Measurements from ENCODE around the gene MAST3. TPM values are rescaled to one million over a fixed set of nuclear protein-coding genes. Genes with fewer than 3 reads are reported as not detected.

Gene MAST3
- total RNA-seq, 4 donors from 2014 or later, result 0.66 to 2.8 (median 1.6) TPM

DNA sequence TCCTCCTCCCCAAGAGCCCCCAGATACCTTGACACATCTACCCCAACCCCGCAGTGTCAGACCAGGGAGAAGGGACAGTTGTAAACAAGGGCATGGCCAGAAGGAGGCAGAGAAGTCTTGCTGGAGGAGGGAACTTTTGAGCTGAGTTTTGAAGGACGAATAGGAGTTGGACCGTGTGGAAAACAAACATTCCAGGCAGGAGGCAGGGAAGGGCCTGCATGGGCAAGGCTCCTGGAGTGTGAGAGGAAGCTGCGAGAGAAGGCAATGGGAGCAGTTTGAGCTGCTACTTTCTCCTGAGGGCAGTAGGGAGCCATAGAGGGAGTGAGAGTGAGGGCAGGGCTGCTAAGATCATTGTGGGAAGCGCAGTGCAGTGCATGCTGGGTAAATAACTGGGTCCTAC lies 34.1 kb upstream of the MAST3 start:
- in situ Hi-C loops (cut with MboI; ENCODE audit: low sequenced_read_pairs in 4 of 4) (loop anchor here in 2 of 4 donors (25.0 kb wide), 1 partner anchor 126 kb away; the partner anchor contains the start of gene CCDC124 (in 2 of the 2)), intact Hi-C loops (cut with DNase I; ENCODE audit: low total_unique reads) (no loop called here)
- ATAC-seq, result no peak

DNA sequence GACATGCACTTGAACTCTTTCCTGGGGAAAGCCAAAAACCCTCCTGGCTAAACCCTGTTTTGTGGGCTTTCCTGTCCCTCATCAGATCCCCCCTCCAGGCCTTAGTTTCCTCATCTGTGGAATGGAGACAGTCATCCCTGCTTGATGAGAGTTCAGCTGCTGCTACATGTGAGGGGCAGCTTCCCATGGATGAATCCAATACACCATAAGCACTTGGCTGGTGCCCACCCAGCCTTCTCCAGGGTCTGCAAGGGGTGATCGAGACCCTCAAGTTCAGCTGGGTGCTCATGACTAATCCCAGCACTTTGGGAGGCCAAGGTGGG lies 32.4 kb upstream of the MAST3 start:
- ATAC-seq, result no peak
- DNase-seq, result no peak
- TF ChIP-seq, protein P1, sequence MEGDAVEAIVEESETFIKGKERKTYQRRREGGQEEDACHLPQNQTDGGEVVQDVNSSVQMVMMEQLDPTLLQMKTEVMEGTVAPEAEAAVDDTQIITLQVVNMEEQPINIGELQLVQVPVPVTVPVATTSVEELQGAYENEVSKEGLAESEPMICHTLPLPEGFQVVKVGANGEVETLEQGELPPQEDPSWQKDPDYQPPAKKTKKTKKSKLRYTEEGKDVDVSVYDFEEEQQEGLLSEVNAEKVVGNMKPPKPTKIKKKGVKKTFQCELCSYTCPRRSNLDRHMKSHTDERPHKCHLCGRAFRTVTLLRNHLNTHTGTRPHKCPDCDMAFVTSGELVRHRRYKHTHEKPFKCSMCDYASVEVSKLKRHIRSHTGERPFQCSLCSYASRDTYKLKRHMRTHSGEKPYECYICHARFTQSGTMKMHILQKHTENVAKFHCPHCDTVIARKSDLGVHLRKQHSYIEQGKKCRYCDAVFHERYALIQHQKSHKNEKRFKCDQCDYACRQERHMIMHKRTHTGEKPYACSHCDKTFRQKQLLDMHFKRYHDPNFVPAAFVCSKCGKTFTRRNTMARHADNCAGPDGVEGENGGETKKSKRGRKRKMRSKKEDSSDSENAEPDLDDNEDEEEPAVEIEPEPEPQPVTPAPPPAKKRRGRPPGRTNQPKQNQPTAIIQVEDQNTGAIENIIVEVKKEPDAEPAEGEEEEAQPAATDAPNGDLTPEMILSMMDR (IDR thresholded peaks at IDR 0.05 in 4 of 5, conservative IDR thresholded peaks at IDR 0.05 in 1 of 5), result no peak
- TF ChIP-seq POLR2A (IDR thresholded peaks at IDR 0.05), result no peak
- Histone ChIP-seq H3K4me3 (no peak overlapping the region), H3K36me3 (no peaks in the 10 kb centered on the region), H3K9me3 (no peaks in the 10 kb centered on the region), H3K27me3 (no peaks in the 10 kb centered on the region), H3K27ac (no peak overlapping the region), H3K4me1 (no peaks in the 10 kb centered on the region)
- intact Hi-C loops (cut with DNase I; ENCODE audit: low total_unique reads) (no loop called here), in situ Hi-C loops (cut with MboI; ENCODE audit: low sequenced_read_pairs in 4 of 4) (loop anchor here in 3 of 4 donors (5.0 to 25.0 kb wide), 2 partner anchors 128 kb away; partner anchors contain the start of gene CCDC124 (in 2 of the 3))

More for the DNA sequence above, 34.1 kb upstream of the MAST3 start:
- Histone ChIP-seq H3K9me3 (no peaks in the 10 kb centered on the region), H3K36me3 (no peaks in the 10 kb centered on the region), H3K4me3 (no peak overlapping the region), H3K4me1 (peaks cover 1% of the 10 kb centered on the region in 2 donors), H3K27ac (no peak overlapping the region), H3K27me3 (no peaks in the 10 kb centered on the region)
- no peak for TF ChIP-seq POLR2A (IDR thresholded peaks at IDR 0.05)
- TF ChIP-seq, protein P1 (IDR thresholded peaks at IDR 0.05 in 4 of 5, conservative IDR thresholded peaks at IDR 0.05 in 1 of 5), result no peak
- DNase-seq, result no peak

DNA sequence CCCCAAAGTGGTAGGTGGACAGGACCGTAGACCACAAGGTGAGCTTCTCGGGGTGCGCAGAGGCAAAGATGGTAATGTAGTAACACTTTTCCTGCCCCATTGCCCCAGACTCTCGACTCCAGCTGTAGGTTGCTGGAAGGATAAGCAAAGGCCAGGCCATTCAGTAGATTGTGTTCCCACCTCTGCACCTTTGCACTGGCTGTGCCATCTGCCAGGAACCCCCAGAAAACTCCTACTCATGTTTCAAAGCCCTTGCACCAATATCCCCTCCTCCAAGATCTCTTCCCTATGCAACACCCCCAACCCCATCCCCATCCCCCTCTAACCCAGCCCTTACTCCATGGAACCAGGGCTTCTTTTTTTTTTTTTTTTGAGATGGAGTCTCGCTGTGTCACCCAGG lies 29.2 kb upstream of the MAST3 start:
- in situ Hi-C loops (cut with MboI; ENCODE audit: low sequenced_read_pairs in 4 of 4), result loop anchor here in 3 of 4 donors (5.0 to 25.0 kb wide), 2 partner anchors 131 kb away; partner anchors contain the start of gene CCDC124 (in 2 of the 3)
- no peaks in the 10 kb centered on the region for H3K4me1 ChIP-seq

DNA sequence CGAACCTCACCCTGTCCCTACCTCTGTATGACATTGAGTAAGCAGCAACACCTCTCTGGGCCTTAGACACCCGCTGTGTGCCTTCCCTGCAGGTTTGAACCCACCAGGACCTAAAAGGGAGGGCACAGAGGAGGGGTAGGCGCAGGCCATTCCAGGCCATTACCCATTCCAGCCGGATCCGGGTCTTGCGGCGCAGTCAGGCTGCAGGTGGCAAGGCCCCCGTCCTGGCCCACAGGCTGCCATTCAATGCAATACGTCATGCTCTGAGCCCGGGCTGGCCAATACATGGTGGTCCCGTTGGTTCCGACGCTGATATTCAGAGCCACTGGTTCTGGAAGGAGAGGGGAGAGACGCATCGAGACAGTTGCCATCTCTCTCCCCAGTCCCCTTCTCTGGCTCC lies 28.2 kb upstream of the MAST3 start:
- ATAC-seq, result no peak
- in situ Hi-C loops (cut with MboI; ENCODE audit: low sequenced_read_pairs in 4 of 4), result loop anchor here in 3 of 4 donors (5.0 to 25.0 kb wide), 2 partner anchors 132 kb away; partner anchors contain the start of gene CCDC124 (in 2 of the 3)
- TF ChIP-seq, protein P1 (IDR thresholded peaks at IDR 0.05 in 4 of 5, conservative IDR thresholded peaks at IDR 0.05 in 1 of 5), result no peak
- no peak for TF ChIP-seq POLR2A (IDR thresholded peaks at IDR 0.05)

More for the DNA sequence above, 29.2 kb upstream of the MAST3 start:
- Histone ChIP-seq H3K4me3 (no peak overlapping the region), H3K27ac (no peak overlapping the region), H3K9me3 (no peaks in the 10 kb centered on the region), H3K27me3 (peaks cover 3 to 10% (median 5%) of the 10 kb centered on the region in 3 donors), H3K36me3 (no peaks in the 10 kb centered on the region)
- DNase-seq, result no peak
- TF ChIP-seq POLR2A (IDR thresholded peaks at IDR 0.05), result no peak
- TF ChIP-seq, protein P1 (IDR thresholded peaks at IDR 0.05 in 4 of 5, conservative IDR thresholded peaks at IDR 0.05 in 1 of 5), result no peak
- intact Hi-C loops (cut with DNase I; ENCODE audit: low total_unique reads), result no loop called here
- no peak for ATAC-seq

More for the DNA sequence above, 28.2 kb upstream of the MAST3 start:
- Histone ChIP-seq H3K9me3 (no peaks in the 10 kb centered on the region), H3K36me3 (no peaks in the 10 kb centered on the region), H3K4me3 (no peak overlapping the region), H3K27me3 (peaks cover 3 to 10% (median 5%) of the 10 kb centered on the region in 3 donors), H3K27ac (no peak overlapping the region), H3K4me1 (no peaks in the 10 kb centered on the region)
- no peak for DNase-seq
- intact Hi-C loops (cut with DNase I; ENCODE audit: low total_unique reads), result no loop called here
